Skin epidermis (tissue), 12 donors: ENCODE results near the gene AP1S2.
"Not testable (repeated sequence)": the region's sequence is repeated elsewhere in the genome, so short reads cannot be mapped to it uniquely, and the experiment has no call there.

Experiments
- H3K27ac ChIP-seq, 21 experiments: fragments of 200-600 bp; sonication (generic) in 11 of 21; one replicate each; pipeline ENCODE4 v1.5.0; 2020; ENCODE audit warnings: mild to moderate bottlenecking in 3 of 21, inconsistent platforms in 2 of 21, moderate library complexity in 2 of 21
- H3K4me3 ChIP-seq, 7 experiments: fragments of 200-600 bp; sonication (generic) in 2 of 7; one replicate each; pipeline ENCODE4 v1.5.0; 2020; ENCODE audit warnings: inconsistent platforms in 2 of 7, mild to moderate bottlenecking in 2 of 7, moderate library complexity in 1 of 7

The AP1S2 gene

GRCh38 chrX:15854712-15855567, at the start of gene AP1S2:
Gene AP1S2, minus strand, starts transcription at chrX:15854813. Its CDS starts 2,289 bp downstream, at chrX:15852524.
- peak within 1 kb of the TSS; percentile 67 to 93 (median 89) for H3K27ac ChIP-seq
- peak within 1 kb of the TSS; percentile 54 to 73 (median 68) for H3K4me3 ChIP-seq

DNA sequence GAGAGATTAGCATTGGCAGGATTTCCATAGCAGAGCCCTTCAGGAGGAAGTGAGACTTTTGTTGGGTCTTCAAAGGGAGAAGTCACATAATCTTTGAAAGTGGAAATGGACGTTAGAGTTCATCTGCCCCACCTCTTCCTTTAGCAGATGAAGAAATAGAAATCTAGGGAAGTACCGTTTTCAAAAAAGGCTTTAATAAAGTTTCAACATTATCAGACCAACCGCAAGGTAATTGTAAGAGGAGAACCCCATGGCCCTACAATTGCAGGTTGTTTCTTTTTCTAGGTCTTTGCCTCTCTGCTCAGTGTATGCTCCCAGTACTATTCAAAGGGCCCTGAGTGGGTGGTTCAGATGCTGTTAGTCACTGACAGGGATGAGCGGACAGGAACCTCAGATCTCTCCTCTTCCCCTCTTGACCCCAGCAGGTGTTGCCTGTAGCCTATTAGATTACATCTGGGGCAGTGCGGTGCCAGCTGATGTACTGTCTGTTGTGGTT, 48.6 kb upstream of the AP1S2 start:
- Histone ChIP-seq H3K27ac (no peak overlapping the region), H3K4me3 (no peak overlapping the region)

DNA sequence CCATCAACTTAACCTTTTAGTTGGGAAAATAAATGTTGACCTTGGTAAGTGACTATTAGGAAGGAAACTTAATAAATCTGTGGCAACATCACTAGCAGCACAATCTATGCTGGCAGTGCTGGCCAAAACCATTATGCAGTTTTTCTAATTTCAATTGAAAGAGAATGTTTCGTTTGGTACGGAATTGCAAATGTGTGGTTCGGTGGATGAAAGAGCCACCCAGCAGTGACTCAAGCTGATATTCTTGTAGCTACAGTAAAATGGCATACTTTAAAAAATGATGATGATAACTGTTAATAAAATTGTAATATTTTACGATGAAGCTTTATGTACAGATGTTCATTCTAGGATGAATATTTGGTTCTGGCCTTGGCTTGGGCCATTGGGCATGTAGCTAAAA, 40.7 kb upstream of the AP1S2 start:
- Histone ChIP-seq H3K4me3 (no peak overlapping the region), H3K27ac (no peak overlapping the region)

DNA sequence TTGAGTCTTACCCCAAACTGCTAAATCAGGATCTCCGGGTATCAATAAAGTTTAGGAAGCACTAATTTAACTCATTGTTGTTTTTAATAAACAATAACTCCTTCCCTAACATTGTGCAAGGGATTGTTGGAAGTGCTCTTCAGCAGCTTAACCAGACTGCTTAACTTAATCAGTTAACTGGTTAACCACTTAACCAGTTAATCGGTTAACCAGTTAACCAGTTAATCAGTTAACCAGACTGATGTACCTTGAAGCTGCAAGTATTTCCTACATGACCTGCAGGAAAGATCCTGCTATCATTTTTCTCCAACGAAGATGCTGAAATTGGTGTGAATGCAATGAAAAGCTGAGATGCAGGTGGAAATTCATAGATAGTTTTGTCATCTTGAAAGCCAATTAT, 40.1 kb upstream of the AP1S2 start:
- H3K4me3 ChIP-seq = no peak overlapping the region

GRCh38 chrX:15890463-15890862, 35.9 kb upstream of the AP1S2 start:
- Histone ChIP-seq H3K4me3 (no peak overlapping the region), H3K27ac (no peak overlapping the region)

More for the DNA sequence above, 40.1 kb upstream of the AP1S2 start:
- H3K27ac ChIP-seq = no peak overlapping the region

DNA sequence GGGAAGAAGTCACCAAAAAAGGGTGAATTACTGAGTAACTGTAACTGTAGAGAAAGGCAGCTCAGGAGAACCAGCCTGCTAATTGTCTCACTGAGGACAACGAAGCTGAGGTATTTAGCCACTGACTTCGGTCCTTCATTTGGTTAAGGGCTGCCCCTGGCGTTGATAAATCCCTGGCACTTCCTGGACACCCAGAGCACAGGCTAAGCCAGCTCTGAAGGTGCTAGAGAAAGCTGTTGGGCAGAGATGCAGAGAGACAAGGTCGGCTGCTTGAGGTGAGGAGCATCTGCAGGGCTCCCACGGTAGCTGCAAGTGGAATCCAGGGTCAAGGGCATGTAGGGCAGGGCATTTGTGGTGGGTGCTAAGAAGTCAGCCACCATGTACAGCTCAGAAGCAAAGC, 33.4 kb upstream of the AP1S2 start:
- Histone ChIP-seq H3K4me3 (no peak overlapping the region), H3K27ac (no peak overlapping the region)

DNA sequence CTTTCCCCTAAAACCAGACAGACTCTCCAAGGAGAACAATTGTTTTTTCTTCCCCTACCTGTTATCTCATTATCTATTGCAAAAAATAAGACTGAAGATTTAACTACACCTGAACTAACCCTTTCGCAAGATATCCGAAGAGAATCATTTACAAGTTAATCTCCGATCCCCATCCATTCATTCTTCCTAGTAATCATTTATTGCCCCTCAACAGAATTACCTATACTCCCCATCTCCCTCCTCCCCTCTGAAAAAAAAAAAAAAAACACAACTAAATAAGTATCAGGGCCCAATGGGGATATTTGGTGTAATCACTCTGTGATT, 28.9 kb upstream of the AP1S2 start:
- H3K4me3 ChIP-seq = no peak overlapping the region
- H3K27ac ChIP-seq = no peak overlapping the region

- H3K27ac ChIP-seq = no peak overlapping the region
These were observed 28.3 kb upstream of the AP1S2 start for GRCh38 chrX:15882704-15883539.

GRCh38 chrX:15881381-15881897, 26.8 kb upstream of the AP1S2 start:
- Histone ChIP-seq H3K4me3 (no peak overlapping the region), H3K27ac (no peak overlapping the region)

More at GRCh38 chrX:15882704-15883539, 28.3 kb upstream of the AP1S2 start:
- no peak overlapping the region for H3K4me3 ChIP-seq

- H3K4me3 ChIP-seq, H3K27ac ChIP-seq: not testable (repeated sequence)
These were observed 23.3 kb upstream of the AP1S2 start for GRCh38 chrX:15877914-15878313.

- no peak overlapping the region for H3K4me3 ChIP-seq
- H3K27ac ChIP-seq = no peak overlapping the region
These were observed 22.8 kb upstream of the AP1S2 start for GRCh38 chrX:15877380-15877779.

GRCh38 chrX:15874672-15875071, 20.1 kb upstream of the AP1S2 start:
- H3K27ac ChIP-seq = no peak overlapping the region
- no peak overlapping the region for H3K4me3 ChIP-seq

DNA sequence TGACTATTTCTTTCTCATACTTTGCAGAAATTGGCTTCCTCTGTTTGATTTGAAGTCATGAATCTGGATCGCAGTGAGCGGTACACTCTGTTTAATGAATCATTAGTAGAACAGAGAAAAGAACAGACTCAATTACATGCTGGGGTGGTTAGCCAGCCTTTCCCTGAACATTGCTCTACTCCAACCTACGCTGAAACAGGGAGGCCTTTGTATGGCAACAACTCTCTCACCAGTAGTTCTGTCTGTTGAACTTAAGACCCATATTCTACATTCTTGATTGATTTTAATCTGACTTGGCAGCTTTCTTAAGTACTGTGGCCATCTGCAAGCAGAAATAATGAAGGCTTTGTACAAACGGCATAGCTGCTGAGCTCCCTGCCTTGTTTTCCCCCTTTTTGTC, 19.0 kb upstream of the AP1S2 start:
- no peak overlapping the region for H3K4me3 ChIP-seq
- H3K27ac ChIP-seq = no peak overlapping the region

GRCh38 chrX:15870310-15870709, 15.7 kb upstream of the AP1S2 start:
- H3K4me3 ChIP-seq = no peak overlapping the region

DNA sequence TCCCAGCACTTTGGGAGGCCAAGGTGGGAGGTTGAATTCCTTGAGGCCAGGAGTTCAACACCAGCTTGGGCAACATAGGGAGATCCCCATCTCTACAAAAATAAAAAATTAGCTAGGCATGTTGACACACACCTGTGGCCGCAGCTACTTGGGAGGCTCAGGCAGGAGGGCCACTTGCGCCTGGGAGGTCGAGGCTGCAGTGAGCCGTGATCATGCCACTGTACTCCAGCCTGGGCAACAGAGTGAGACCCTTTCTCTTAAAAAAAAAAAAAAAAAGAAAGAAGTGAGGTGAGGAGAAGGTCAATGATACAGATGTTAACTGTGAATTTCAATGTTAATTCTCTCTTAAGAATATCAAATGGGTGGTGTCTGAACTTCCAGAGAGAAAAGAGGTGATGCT, 15.1 kb upstream of the AP1S2 start:
- Histone ChIP-seq H3K4me3 (no peak overlapping the region), H3K27ac (no peak overlapping the region)

More at GRCh38 chrX:15870310-15870709, 15.7 kb upstream of the AP1S2 start:
- no peak overlapping the region for H3K27ac ChIP-seq

DNA sequence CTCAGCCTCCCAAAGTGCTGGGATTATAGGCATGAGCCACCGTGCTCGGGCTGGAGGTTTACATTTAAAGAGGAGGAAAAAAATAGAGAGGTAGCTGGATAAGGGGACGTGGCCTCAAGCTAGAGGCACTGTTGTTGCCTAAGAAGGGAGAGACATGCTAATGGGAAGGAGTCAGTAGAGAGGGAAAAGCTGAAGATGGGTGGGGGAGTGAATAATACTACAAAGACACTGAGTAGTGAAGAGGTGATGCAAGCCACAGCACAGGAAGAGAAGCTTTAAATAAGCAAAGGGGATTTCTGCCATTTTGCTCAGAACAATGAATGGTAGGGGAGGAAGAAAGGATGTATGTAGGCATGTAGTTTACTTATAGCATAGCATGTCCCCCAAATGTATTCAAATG, 11.5 kb upstream of the AP1S2 start:
- Histone ChIP-seq H3K4me3 (no peak overlapping the region), H3K27ac (no peak overlapping the region)

DNA sequence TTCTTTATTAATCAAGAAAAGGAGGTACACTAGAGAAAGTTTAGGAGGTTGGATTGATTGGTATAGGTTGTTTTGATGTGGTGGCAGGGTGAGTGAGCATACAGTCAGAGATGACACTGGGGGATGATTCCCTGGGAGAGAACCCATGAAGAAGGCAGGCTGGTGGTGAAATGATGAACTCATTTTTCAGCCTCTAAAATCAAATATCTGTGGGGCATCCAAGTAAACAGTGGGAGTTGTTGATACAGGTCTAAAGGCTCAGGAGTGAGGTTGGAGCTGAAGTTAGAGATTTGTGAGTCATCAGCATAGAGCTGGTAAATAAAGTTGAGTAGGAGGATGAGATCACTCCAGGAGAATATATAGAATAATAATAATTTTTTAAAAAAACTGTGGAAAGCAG, 10.0 kb upstream of the AP1S2 start:
- Histone ChIP-seq H3K4me3 (no peak overlapping the region), H3K27ac (no peak overlapping the region)

DNA sequence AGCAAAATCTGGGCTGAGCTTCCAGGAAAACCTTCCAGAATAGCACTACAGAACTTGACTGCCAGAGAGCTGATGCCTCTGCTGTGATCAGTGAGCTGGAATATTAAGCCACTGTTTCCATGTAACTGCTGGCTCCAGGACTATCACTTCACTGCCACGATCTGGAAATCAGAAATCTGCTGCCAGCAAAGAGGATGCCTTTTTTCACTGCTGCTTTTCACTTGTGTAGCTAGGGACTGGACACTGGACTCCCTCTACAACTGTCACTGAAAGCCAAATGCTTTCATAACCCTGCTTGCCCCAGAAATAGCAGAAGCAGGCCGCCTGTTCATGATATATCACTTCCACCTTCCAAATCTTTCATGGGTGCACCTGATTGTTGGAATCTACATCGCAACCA, 9.4 kb upstream of the AP1S2 start:
- no peak overlapping the region for H3K4me3 ChIP-seq
- no peak overlapping the region for H3K27ac ChIP-seq

- no peak overlapping the region for H3K27ac ChIP-seq
- H3K4me3 ChIP-seq = no peak overlapping the region
These were observed 6.3 kb upstream of the AP1S2 start for GRCh38 chrX:15860921-15861320.

- Histone ChIP-seq H3K4me3 (no peak overlapping the region), H3K27ac (no peak overlapping the region)
These were observed 3.4 kb upstream of the AP1S2 start for GRCh38 chrX:15858051-15858450.

DNA sequence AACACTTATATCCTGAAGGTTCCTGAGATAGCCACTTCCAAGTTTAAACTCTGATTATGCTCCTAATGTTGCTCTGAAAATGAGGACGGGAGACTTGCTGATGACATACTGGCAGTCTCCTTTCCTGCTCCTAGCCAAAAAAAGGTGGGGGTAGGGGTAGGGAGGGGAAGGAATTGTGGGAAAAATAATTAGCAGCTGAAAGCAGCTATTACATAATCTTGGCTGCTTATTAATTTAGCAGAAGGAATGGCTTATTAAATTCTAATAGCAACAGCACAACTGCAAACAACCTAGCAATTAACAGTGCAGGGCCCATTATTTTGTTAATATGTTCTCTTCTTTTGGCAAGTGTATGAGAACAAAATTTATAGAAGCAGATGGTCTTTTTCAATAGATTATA, 2.0 kb upstream of the AP1S2 start:
- peak overlapping the region in 13 of 21 experiments; percentile 57 to 93 (median 92) for H3K27ac ChIP-seq
- no peak overlapping the region for H3K4me3 ChIP-seq
